ENCODE measurements around the gene DYNC1LI1.

DNA sequence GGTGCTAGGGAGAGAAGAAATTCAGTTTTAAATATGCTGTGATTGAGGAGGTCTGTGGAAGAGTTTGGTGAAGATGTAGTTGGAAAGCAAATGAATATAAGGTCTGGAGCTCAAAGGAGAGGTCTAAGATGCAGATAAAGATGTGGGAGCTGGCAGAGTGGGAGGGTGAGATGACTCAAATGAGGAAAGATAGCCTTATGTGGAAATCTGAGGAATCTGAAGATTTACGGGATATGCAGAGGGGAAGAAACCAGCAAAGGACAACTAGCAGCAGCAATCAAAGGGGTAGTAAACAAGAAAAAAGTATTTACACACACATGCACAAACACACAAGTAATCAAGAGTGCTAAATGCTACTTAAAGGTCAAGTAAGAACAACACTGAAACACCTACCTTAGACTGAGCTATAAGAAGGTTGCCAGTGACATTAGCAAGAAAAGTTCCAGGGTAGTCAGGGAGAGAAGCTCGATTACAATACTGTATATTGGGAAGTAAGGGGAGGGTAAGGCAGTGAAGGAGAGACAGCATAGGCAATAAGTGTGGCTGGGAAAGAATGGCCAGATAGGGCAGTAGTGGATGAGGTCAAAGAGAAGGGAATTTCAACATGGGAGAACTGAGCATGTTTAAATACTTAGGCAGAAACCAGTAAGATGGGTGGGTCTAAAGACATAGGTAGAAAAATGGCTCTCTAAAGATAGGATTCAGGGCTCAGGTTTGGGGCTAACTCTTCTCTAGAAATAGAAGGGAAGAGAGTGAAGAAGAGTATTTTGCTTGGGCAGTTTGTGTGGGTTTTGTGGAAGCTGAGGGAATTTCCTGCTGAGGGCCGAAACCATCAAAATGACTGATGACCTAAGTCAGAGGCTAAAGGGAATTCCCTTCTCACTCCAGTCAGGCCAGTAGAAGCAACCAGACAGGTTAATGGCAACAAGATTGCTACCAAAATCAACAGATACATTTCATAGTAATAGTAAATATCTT, 76.9 kb downstream of the DYNC1LI1 start:
- TF ChIP-seq, protein P1, sequence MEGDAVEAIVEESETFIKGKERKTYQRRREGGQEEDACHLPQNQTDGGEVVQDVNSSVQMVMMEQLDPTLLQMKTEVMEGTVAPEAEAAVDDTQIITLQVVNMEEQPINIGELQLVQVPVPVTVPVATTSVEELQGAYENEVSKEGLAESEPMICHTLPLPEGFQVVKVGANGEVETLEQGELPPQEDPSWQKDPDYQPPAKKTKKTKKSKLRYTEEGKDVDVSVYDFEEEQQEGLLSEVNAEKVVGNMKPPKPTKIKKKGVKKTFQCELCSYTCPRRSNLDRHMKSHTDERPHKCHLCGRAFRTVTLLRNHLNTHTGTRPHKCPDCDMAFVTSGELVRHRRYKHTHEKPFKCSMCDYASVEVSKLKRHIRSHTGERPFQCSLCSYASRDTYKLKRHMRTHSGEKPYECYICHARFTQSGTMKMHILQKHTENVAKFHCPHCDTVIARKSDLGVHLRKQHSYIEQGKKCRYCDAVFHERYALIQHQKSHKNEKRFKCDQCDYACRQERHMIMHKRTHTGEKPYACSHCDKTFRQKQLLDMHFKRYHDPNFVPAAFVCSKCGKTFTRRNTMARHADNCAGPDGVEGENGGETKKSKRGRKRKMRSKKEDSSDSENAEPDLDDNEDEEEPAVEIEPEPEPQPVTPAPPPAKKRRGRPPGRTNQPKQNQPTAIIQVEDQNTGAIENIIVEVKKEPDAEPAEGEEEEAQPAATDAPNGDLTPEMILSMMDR (conservative IDR thresholded peaks at IDR 0.05 in 1 of 2, IDR thresholded peaks at IDR 0.05 in 1 of 2; ENCODE audit: low read depth in 1 of 2, low read length in 2 of 2): no peak
- TF ChIP-seq EZH2 (IDR thresholded peaks at IDR 0.05; ENCODE audit: low read length, missing control alignments): no peak
